HG03460 (cell line): ENCODE data around the gene HOXC11.

Experiments used
- ATAC-seq: cut with Tn5 transposase; IDR thresholded peaks from one replicate; pipeline ENCODE4 v1.9.1; 2021; ENCODE audit not compliant: unreplicated experiment

The HOXC11 gene

GRCh38 chr12:53983568-53983949 is 10.6 kb downstream of the HOXC11 start:
- no peak for ATAC-seq

GRCh38 chr12:53983950-53984572 is 11.1 kb downstream of the HOXC11 start:
- ATAC-seq, result no peak

GRCh38 chr12:53984901-53985691 is 12.2 kb downstream of the HOXC11 start, which contains the start of gene HOXC10:
HOXC10 (plus strand) TSS chr12:53985146; CDS start chr12:53985260, 114 bp downstream.
- no peak for ATAC-seq

DNA sequence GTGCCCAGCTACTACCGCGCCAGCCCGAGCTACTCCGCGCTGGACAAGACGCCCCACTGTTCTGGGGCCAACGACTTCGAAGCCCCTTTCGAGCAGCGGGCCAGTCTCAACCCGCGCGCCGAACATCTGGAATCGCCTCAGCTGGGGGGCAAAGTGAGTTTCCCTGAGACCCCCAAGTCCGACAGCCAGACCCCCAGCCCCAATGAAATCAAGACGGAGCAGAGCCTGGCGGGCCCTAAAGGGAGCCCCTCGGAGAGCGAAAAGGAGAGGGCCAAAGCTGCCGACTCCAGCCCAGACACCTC is 12.7 kb downstream of the HOXC11 start:
- ATAC-seq, result no peak

GRCh38 chr12:53985994-53986685 is 13.2 kb downstream of the HOXC11 start:
- ATAC-seq, result no peak

- ATAC-seq, result no peak
Observed at GRCh38 chr12:53986686-53987483, 14.0 kb downstream of the HOXC11 start.

GRCh38 chr12:53987787-53988230 is 14.9 kb downstream of the HOXC11 start:
- no peak for ATAC-seq

DNA sequence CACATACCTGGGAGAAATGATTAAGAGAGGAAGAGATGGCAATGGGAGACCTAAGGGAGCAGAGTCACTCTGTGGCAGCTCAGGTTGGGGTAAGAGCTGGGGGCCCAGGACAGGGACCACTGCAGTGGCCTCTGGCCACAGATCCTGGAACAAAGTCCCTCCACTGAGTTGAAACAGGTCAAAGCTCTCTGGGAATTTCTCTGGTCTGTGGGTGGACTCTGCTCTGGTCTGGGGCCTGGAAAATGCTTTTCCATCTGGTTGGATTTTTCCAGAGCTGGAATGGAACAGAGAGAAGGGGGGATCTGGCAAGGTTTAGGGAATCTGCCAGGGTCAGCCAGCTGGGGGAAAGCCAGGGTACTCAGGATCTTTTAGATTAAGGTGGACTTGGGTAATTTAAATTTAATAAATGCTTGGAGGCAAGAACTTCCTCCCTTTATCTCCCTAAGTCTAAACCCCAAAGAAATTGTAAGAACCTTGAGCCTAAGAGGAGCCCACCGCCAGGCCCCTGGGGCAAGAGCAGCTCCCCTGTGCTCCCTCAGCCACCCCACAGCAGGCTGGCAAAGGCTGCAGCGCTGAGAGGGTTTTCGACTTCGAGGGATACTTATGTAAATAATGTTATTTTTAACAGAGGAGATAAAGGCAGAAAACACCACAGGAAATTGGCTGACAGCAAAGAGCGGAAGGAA is 15.8 kb downstream of the HOXC11 start:
- no peak for ATAC-seq

GRCh38 chr12:53989227-53990113 is 16.5 kb downstream of the HOXC11 start:
- ATAC-seq, result no peak

- ATAC-seq, result no peak
Observed at GRCh38 chr12:53990311-53991076, 17.6 kb downstream of the HOXC11 start.

GRCh38 chr12:53991077-53991460 is 18.1 kb downstream of the HOXC11 start:
- no peak for ATAC-seq

DNA sequence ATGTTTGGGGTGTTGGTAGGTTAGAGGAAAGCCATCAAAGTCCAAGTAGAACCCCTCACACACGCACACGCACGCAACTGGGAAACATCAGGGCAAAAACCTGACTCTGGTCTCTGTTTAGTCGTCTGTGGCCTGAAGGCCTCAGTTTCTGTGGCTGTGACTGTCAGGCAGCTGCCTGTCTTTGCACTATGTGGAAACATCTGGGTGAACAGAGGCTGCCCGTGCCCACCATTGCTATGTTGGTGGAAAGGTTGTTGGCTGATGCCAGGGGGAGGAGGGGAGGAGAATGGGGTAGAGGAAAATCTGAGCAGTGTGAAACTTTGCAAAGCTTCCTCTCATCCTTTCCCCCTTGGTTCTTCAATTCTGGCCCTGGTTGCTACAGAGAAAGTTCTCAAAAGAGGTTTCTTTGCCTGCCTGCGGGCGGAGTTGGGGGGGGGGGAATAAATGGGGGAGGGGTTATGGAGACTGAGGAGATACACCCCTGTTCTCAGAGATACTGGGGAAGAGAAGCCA is 19.5 kb downstream of the HOXC11 start:
- no peak for ATAC-seq

DNA sequence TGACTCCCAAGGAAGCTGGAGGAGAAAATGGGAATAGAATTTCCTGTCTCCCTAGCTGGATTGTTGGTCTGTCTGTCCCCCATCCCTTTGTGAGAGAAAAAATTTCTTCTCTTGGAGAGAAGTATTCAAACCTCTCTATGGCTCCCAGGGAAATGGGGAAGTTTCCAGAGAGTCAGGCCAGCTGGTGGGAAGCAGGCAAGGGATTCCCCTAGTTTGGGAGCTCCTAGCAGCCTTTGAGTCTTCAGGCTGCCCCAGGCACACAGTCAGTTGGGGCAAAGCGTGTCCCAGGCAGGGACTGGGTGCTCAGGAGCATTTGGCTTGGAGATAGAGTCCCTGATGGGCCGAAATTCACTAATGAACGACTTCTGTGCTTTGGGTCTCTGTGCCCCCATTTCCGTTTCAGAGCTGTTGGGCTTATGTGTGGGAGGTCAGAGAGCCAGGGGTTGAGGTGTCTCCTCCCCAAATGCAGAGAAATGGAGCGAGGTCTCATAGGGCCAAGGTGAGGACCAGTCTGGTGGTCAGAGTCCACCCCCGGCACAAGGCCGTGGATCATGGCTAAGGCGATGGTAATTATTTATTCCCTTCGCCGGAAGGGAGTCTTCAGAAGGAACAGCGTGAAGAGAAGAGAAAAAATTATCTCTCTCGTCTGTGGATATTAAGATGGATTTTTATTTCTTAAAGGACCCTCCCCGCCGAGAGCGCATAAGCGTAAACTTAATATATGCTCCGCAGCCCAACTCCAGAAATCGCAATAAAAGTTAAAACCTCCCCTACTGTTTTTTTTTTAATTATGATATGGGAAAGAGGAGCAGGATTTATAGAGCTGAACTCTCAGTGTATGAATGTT is 20.5 kb downstream of the HOXC11 start:
- ATAC-seq, result no peak

DNA sequence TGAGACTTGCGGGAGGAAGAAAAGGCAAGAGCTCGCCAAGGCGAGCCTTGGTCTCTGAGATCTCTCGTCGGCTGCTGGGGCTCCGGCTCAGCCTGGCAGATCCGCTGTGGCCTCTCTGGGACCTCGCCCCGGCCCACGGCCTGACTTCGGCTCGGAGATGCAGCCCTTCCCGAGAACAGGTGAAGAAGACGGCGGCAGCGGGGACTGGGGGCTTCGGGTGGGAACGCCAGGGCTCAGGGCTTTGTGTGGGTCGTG is 21.0 kb downstream of the HOXC11 start:
- ATAC-seq, result no peak

DNA sequence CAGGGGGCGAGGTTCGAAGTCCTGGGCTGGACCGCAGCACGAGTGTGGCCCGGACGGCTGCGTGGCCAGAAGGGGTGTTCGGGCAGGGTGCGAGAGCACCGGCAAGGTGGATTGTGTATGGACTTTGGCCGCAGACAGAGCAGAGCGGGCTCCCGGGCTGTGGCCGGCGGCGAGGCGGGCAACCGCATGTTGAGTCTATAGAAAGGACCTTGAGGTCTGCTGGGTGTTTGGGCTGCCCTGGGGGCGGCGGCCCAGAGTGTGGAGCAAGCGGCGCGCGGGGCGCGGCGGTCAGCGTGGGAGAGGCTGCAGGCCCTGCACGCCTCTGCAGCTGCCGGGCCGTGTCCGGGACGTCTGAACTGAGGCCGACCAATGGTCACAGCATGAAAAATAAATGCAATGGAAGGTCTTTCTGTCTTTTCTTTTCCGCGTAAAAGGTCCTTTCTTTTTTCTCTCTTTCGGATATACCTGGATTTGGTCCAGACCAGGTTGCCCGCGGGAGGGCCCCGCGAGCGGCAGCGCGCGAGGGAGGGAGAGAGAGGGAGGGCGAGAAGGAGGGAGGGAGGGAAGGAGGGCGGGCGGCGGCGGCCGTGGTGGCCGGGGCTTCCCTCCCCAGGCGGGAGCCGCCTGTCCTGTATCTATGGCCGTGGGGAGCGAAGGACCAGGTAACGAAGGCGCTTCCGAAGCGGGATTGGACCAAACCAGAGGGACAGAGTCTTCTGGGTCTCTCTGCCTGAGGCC is 21.5 kb downstream of the HOXC11 start:
- no peak for ATAC-seq

DNA sequence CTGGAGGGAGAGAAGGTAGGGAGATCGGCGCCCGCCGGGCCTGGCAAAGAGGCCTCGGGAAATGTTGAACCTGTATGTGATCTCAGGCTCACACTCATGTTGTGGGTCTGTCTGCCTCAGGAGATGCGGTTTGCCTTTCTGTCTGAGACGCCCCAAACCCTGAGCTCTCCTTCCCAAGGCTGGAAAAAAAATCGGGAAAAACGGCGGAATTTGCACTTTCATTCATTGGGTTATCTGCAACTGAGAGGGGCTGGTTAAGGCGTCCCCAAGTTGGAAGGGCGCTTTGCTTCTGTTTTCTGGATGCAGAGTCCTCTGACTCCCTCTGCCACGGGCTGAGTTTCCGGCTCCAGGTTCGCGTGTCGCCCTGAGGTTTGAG is 22.1 kb downstream of the HOXC11 start:
- ATAC-seq, result no peak

DNA sequence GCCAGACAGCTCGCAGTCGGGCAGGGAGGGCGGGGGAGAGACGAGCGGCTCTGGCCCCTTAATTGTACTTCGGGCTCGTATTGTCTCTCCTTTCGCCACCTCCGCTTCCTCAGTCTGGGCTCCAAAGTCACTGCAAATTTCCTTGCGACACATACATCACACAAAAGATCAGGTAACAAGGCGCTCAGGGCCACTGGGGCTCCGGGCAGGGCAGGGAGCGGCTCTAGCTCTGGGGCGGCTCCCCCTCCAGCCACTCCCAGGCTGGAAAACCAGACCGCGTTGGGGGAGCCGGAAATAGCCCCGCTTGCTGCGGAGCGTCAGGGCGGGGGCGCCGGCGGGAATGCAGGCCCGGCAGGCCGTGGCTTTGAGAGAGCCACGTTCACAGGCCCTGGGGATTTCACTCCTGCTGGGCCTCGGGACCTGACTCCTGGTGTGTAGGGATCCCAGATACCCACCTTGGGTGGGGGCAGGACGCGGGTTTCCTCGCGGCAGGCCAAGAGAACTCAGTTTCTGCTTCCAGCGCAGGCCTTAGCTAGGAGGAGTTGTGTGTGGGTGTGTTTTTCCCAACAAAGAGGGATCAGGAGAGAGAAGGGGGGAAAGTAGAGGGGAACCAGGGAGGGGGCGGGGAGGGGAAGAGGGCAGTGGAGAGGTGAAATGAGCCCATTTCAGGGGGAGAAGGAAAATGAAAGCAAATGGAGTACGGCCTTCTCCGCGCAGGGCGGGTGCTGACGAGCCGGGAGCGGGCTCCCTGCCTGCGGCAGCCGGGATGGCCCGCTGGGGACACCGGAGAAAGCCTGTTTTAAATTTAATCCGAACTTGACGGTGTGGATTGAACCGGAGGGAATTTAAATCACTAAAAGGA is 22.7 kb downstream of the HOXC11 start:
- no peak for ATAC-seq
